GM12872 (cell line): Measurements from ENCODE around the gene USP3.

Source experiments
- TF ChIP-seq, protein P1 (sequence below): IDR thresholded peaks from 3 replicates; pipeline ENCODE4 v1.5.1; 2011; ENCODE audit warnings: low read depth, mild to moderate bottlenecking, low read length, moderate library complexity; ENCODE audit not compliant: insufficient read depth

Gene USP3

DNA sequence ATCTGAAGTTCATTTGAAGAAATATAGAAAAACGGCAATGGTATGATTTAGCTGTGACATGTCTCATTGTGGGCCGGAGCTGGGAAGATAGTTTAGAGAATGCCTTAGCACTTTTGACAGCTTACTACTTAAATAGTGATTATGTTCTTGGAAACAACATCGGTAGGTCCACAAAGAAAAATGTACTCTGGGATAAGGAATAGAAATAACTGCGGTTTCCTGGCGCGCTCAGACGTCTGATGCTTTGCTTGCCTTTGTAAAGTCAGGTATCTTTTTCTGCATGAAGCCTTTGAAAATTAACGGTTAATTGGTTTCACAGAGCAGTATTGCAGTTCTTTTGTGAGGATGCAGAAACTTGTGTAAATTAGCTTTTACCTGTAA lies 1.4 kb downstream of the USP3 start:
- TF ChIP-seq, protein P1, sequence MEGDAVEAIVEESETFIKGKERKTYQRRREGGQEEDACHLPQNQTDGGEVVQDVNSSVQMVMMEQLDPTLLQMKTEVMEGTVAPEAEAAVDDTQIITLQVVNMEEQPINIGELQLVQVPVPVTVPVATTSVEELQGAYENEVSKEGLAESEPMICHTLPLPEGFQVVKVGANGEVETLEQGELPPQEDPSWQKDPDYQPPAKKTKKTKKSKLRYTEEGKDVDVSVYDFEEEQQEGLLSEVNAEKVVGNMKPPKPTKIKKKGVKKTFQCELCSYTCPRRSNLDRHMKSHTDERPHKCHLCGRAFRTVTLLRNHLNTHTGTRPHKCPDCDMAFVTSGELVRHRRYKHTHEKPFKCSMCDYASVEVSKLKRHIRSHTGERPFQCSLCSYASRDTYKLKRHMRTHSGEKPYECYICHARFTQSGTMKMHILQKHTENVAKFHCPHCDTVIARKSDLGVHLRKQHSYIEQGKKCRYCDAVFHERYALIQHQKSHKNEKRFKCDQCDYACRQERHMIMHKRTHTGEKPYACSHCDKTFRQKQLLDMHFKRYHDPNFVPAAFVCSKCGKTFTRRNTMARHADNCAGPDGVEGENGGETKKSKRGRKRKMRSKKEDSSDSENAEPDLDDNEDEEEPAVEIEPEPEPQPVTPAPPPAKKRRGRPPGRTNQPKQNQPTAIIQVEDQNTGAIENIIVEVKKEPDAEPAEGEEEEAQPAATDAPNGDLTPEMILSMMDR: no peak

DNA sequence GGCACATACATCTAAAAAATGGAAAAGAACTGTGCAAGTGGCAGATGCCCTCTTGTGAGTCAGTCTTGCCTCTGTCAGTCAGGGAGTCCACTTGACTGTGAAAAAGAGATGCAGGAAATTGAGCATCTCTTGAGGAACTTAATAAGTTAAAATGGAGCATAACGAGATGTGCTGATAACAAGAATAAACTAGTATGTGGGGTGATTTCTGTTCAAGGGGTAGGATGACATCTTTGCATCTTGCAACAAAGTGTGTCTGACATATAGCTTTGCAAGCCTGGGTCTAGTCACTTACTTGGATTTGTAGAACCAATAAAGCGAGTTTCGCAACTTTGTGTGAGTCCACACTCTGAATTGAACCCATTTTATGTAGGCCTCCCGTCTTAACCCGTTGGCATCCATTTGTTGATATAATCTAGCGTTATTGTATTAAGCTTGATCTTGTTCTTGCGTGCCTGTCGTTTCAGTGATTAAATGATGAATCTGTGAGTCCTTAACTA lies 2.2 kb downstream of the USP3 start:
- TF ChIP-seq, protein P1: no peak

DNA sequence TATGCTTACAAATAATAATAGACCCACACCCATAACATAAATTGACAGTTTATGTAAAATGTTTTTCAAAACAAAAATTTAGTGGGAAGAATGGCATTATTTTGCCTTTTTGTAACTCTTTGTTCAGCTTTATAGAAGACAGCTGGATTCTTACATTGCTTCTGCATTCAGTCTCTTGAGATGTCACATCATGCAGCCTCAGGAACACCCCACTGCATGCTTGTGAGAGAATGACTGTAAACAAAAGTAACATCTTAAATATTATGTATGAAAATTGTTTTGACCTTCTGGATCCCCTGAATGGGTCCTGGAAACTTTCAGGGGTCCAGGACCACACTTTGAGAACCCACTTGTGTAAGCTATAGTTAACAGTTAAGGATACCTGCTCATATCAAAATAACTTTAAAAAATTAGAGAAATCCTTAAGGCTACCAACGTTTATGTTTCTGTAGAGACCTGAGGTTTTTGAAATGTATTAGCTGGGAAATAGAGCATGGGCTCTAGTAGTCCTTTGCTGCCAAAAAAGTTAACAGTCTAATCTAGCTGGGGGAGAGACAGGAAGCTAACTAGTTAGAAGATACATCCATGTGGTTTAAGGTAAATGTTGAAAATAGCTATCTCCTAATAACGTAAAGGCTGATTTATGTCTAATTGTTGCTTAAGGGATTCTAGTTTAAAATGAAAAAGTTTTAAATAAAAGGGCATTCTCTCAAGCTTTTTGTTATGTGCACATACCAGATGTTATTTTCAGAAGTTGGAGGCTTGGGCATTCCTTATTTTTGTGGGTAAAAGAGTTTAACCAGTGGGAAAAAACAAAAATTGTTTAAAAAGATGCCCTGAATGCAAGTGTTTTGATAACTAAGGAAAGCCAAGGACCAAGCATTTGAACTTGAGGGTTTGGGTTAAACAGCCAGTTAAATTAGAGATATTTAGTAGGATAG lies 3.8 kb downstream of the USP3 start:
- TF ChIP-seq, protein P1: no peak

DNA sequence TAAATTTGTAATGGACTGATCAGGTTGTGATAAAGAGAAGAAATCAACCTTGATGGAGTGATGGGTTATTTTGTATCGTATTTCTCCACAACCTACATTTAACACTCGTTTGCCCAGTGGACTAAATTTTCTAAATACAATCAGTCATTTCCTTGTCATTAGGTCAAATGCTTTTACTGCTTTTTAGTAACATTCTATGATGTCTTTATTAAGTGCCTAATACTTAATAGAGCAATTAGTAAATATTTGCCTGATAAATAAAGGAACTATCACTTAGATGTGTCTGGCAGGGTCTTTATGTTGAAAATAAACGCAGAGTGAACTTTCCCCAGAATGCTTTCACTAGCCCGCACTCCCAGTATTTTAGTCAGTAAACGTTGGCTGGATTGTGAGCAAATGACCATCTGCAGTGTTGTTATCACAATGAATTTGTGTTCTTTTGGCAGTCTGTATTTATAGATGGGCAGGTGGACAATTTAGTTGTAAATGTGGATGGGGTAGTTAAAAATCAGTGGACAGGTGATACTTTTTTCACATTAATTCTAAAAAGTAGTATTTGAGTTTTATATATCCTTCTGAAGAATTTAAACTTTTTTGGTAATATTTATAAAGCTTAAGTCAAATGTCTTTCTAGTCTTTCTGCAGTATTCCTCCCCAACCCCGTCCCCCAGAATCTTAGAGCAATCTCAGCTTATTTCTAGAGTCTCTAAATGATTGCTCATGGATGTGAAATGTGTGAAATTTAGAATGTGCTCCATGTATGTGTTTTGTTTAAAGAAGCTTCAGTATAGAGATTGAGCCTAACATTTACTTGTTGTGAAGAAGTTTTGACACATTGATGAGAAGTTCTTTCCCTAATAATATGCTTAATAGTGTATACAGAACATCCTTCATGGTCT lies 4.9 kb downstream of the USP3 start:
- TF ChIP-seq, protein P1: no peak

DNA sequence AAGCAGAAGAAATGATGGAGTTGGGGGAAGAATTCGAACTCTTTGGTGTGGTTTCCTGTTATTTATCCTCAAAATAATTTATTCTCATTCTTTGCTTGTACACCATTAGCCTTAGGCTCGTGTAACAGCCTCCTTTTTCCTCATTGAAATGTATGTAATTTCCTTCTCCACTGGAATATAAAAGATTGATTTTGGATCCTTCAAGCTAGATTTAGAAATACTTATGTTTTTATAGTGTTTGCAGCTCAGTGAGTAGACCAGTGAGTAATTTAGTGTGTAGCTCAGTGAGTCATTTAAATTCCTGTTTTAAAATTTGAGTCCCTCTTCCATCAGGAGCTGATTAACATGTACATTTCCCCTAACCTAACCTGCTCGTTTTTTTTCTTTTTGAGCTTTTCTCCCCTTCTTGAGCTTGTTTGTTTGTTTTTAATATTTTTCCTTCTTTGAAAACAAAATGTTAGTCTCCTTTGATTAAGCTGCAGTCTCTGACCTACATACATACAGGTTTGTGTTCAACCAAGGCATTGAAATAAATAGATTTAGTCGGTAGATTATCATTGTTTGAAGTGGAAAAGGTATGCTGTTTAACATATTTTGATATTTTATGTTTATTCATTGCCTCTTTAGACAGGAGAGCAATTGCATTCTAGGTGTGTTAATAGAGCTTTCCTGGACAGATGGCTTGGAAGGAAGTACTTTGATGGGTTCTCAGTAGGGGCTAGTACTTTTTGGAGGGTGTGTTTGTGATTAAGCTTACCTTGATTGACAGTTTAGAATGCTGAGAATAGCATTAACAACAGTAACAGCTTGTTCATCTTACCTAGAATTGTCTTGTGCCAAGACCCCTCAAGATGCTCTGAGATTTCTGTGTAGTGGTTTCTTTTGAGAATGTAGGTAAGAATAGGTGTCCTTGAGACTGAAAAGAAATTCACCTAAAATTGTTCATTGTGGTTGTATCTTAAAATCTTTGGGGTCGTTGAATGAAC lies 5.9 kb downstream of the USP3 start:
- TF ChIP-seq, protein P1: no peak

DNA sequence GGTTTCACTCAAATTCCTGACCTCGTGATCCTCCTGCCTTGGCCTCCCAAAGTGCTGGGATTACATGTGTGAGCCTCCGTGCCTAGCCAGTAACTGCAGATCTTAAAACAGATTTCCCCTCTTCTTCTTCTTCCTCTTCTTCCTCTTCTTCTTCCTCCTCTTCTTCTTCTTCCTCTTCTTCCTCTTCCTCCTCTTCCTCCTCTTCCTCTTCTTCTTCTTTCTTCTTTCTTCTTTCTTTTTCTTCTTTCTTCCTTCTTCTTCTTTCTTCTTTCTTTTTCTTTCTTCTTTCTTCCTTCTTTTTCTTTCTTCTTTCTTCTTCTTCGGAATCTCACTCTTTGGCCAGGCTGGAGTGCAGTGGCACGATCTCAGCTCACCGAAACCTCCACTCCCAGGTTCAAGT lies 7.8 kb downstream of the USP3 start:
- TF ChIP-seq, protein P1: no peak
